SK-N-SH treated with all-trans-retinoic acid at 6 μM for 48 hours (cell line): ENCODE results near the gene NFE2L1.

Source experiments
- ATAC-seq: fragments of 200-7000 bp; cut with Tn5 transposase; 3 replicates; pipeline ENCODE4 v1.9.1; 2020; ENCODE audit warnings: mild to moderate bottlenecking, moderate library complexity
- ARNTL ChIP-seq: fragments of 450-650 bp; formaldehyde crosslinking; IDR thresholded peaks from 2 replicates; pipeline ENCODE4 v1.5.0; 2020; ENCODE audit warnings: low read depth, mild to moderate bottlenecking, moderate library complexity, borderline replicate concordance
- BACH2 ChIP-seq: fragments of 250-450 bp; sonication (Bioruptor Pico); IDR thresholded peaks from 2 replicates; pipeline ENCODE4 v1.9.0; 2021; ENCODE audit warnings: mild to moderate bottlenecking, borderline replicate concordance
- CSRNP3 ChIP-seq: fragments of 250-450 bp; sonication (Bioruptor Pico); IDR thresholded peaks from 2 replicates; pipeline ENCODE4 v1.5.1; 2021; ENCODE audit warnings: mild to moderate bottlenecking, moderate library complexity
- ESRRG ChIP-seq: fragments of 250-450 bp; sonication (Bioruptor Pico); IDR thresholded peaks from 2 replicates; pipeline ENCODE4 v1.6.1; 2021; ENCODE audit warnings: mild to moderate bottlenecking
- ISL1 ChIP-seq: fragments of 250-450 bp; sonication (Bioruptor Pico); IDR thresholded peaks from 2 replicates; pipeline ENCODE4 v2.1.2; 2022; ENCODE audit warnings: mild to moderate bottlenecking, moderate library complexity
- OSR1 ChIP-seq: fragments of 250-450 bp; sonication (Bioruptor Pico); IDR thresholded peaks from 2 replicates; pipeline ENCODE4 v1.8.0; 2022; ENCODE audit warnings: moderate library complexity, mild to moderate bottlenecking, inconsistent platforms
- PPARA ChIP-seq: fragments of 250-450 bp; sonication (Bioruptor Pico); IDR thresholded peaks from 2 replicates; pipeline ENCODE4 v1.5.0; 2020; ENCODE audit warnings: mild to moderate bottlenecking, borderline replicate concordance
- SNAI2 ChIP-seq: fragments of 250-450 bp; sonication (Bioruptor Pico); IDR thresholded peaks from 2 replicates; pipeline ENCODE4 v1.5.0; 2020; ENCODE audit warnings: mild to moderate bottlenecking, moderate library complexity
- TOX ChIP-seq: fragments of 250-450 bp; sonication (Bioruptor Pico); IDR thresholded peaks from 2 replicates; pipeline ENCODE4 v1.8.0; 2021; ENCODE audit warnings: mild to moderate bottlenecking, moderate library complexity, borderline replicate concordance
- ZC3H10 ChIP-seq: fragments of 250-450 bp; sonication (Bioruptor Pico); IDR thresholded peaks from 2 replicates; pipeline ENCODE4 v1.5.1; 2021; ENCODE audit warnings: mild to moderate bottlenecking, moderate library complexity
- ZFP3 ChIP-seq: fragments of 250-450 bp; sonication (Bioruptor Pico); IDR thresholded peaks from 2 replicates; pipeline ENCODE4 v1.5.0; 2020; ENCODE audit warnings: mild to moderate bottlenecking, moderate library complexity
- ZFP30 ChIP-seq: fragments of 450-650 bp; formaldehyde crosslinking; IDR thresholded peaks from 2 replicates; pipeline ENCODE4 v1.5.0; 2022; ENCODE audit warnings: mild to moderate bottlenecking, moderate library complexity
- ZNF565 ChIP-seq: fragments of 450-650 bp; formaldehyde crosslinking; conservative IDR thresholded peaks from 2 replicates; pipeline ENCODE4 v1.5.0; 2020; ENCODE audit warnings: low read depth, mild to moderate bottlenecking, moderate library complexity
- ZNF8 ChIP-seq: fragments of 450-650 bp; formaldehyde crosslinking; IDR thresholded peaks from 2 replicates; pipeline ENCODE4 v1.5.0; 2020; ENCODE audit warnings: mild to moderate bottlenecking, moderate library complexity
- TF ChIP-seq, protein P1 (sequence below): fragments of 250-450 bp; sonication (Bioruptor Pico); IDR thresholded peaks from 2 replicates; pipeline ENCODE4 v1.5.0; 2020; ENCODE audit warnings: mild to moderate bottlenecking, moderate library complexity
- TF ChIP-seq, protein P2 (sequence below): fragments of 250-450 bp; sonication (Bioruptor Pico); IDR thresholded peaks from 2 replicates; pipeline ENCODE4 v1.8.0; 2021; ENCODE audit warnings: low read depth, mild to moderate bottlenecking, moderate library complexity, borderline replicate concordance
- TF ChIP-seq, protein P3 (sequence below): fragments of 250-450 bp; sonication (Bioruptor Pico); IDR thresholded peaks from 2 replicates; pipeline ENCODE4 v1.8.0; 2020; ENCODE audit warnings: mild to moderate bottlenecking, moderate library complexity, borderline replicate concordance

The NFE2L1 gene

GRCh38 chr17:48081858-48082257 lies 33.7 kb downstream of the NFE2L1 start (continued):
- TF ChIP-seq, protein P1, sequence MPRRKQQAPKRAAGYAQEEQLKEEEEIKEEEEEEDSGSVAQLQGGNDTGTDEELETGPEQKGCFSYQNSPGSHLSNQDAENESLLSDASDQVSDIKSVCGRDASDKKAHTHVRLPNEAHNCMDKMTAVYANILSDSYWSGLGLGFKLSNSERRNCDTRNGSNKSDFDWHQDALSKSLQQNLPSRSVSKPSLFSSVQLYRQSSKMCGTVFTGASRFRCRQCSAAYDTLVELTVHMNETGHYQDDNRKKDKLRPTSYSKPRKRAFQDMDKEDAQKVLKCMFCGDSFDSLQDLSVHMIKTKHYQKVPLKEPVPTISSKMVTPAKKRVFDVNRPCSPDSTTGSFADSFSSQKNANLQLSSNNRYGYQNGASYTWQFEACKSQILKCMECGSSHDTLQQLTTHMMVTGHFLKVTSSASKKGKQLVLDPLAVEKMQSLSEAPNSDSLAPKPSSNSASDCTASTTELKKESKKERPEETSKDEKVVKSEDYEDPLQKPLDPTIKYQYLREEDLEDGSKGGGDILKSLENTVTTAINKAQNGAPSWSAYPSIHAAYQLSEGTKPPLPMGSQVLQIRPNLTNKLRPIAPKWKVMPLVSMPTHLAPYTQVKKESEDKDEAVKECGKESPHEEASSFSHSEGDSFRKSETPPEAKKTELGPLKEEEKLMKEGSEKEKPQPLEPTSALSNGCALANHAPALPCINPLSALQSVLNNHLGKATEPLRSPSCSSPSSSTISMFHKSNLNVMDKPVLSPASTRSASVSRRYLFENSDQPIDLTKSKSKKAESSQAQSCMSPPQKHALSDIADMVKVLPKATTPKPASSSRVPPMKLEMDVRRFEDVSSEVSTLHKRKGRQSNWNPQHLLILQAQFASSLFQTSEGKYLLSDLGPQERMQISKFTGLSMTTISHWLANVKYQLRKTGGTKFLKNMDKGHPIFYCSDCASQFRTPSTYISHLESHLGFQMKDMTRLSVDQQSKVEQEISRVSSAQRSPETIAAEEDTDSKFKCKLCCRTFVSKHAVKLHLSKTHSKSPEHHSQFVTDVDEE (CRISPR knock-in tag) = no peak
- TF ChIP-seq ZNF565 (CRISPR knock-in tag) = no peak
- TF ChIP-seq ISL1 (CRISPR knock-in tag) = no peak
- TF ChIP-seq ARNTL (CRISPR knock-in tag) = no peak
- no peak for TF ChIP-seq ZFP30
- TF ChIP-seq ZNF8 (CRISPR knock-in tag) = no peak
- no peak for TF ChIP-seq ZFP3 (CRISPR knock-in tag)
- TF ChIP-seq, protein P2, sequence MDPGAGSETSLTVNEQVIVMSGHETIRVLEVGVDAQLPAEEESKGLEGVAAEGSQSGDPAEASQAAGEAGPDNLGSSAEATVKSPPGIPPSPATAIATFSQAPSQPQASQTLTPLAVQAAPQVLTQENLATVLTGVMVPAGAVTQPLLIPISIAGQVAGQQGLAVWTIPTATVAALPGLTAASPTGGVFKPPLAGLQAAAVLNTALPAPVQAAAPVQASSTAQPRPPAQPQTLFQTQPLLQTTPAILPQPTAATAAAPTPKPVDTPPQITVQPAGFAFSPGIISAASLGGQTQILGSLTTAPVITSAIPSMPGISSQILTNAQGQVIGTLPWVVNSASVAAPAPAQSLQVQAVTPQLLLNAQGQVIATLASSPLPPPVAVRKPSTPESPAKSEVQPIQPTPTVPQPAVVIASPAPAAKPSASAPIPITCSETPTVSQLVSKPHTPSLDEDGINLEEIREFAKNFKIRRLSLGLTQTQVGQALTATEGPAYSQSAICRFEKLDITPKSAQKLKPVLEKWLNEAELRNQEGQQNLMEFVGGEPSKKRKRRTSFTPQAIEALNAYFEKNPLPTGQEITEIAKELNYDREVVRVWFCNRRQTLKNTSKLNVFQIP (CRISPR knock-in tag) = no peak

DNA sequence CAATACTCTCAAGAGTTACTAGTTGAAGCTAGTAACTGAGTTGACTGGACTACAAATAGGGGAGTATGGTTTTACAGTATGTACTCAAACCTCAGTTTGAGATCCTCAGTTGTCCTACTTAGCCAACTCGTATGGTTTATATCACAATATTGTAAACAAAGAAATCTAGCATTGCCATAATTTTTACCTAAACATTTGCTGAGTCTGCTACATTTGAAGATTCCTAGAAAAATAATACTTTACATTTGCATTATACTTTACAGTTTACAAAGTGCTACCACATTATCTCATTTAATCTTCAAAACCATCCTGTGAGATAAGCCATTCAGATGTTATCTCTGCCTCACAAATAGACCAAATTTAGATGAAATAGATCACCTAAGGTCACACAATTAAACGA lies 36.8 kb downstream of the NFE2L1 start:
- no peak for ATAC-seq
- no peak for TF ChIP-seq OSR1 (CRISPR knock-in tag)
- no peak for TF ChIP-seq ESRRG (CRISPR knock-in tag)
- TF ChIP-seq, protein P3, sequence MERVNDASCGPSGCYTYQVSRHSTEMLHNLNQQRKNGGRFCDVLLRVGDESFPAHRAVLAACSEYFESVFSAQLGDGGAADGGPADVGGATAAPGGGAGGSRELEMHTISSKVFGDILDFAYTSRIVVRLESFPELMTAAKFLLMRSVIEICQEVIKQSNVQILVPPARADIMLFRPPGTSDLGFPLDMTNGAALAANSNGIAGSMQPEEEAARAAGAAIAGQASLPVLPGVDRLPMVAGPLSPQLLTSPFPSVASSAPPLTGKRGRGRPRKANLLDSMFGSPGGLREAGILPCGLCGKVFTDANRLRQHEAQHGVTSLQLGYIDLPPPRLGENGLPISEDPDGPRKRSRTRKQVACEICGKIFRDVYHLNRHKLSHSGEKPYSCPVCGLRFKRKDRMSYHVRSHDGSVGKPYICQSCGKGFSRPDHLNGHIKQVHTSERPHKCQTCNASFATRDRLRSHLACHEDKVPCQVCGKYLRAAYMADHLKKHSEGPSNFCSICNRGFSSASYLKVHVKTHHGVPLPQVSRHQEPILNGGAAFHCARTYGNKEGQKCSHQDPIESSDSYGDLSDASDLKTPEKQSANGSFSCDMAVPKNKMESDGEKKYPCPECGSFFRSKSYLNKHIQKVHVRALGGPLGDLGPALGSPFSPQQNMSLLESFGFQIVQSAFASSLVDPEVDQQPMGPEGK (CRISPR knock-in tag) = no peak
- TF ChIP-seq, protein P2 (CRISPR knock-in tag) = no peak
- TF ChIP-seq ZFP30 = no peak
- TF ChIP-seq ZC3H10 (CRISPR knock-in tag) = no peak
- no peak for TF ChIP-seq ZNF8 (CRISPR knock-in tag)
- no peak for TF ChIP-seq CSRNP3
- no peak for TF ChIP-seq ZFP3 (CRISPR knock-in tag)
- TF ChIP-seq SNAI2 (CRISPR knock-in tag) = no peak
- TF ChIP-seq PPARA (CRISPR knock-in tag) = no peak

GRCh38 chr17:48093341-48094045 lies 45.3 kb downstream of the NFE2L1 start:
- ATAC-seq = no peak
- TF ChIP-seq ZFP3 (CRISPR knock-in tag) = no peak
- TF ChIP-seq CSRNP3 = no peak
- TF ChIP-seq, protein P3 (CRISPR knock-in tag) = no peak
- TF ChIP-seq TOX (CRISPR knock-in tag) = no peak
- no peak for TF ChIP-seq BACH2 (CRISPR knock-in tag)
- no peak for TF ChIP-seq OSR1 (CRISPR knock-in tag)
- TF ChIP-seq ZFP30 = no peak
